Mammary epithelial cell (primary cell): Measurements from ENCODE around the gene RCOR3.

Source experiments
- CTCF ChIP-seq, 2 donors: IDR thresholded peaks in 1 of 2; conservative IDR thresholded peaks in 1 of 2; 2 replicates each; pipeline ENCODE4 v1.5.1; 2011 to 2012; ENCODE audit warnings: inconsistent platforms in 2 of 2, low read length in 2 of 2, mild to moderate bottlenecking in 2 of 2, control low read depth in 1 of 2, low read depth in 1 of 2; ENCODE audit not compliant: insufficient read depth in 1 of 2; ENCODE audit errors: extremely low read depth in 1 of 2
- EZH2 ChIP-seq: IDR thresholded peaks from 2 replicates; pipeline ENCODE4 v1.6.1; 2012; ENCODE audit warnings: low read length, inconsistent platforms, borderline replicate concordance

- peak; percentile 80 to 97 for TF ChIP-seq CTCF (conservative IDR thresholded peaks at IDR 0.05 in 1 of 2, IDR thresholded peaks at IDR 0.05 in 1 of 2; ENCODE audit: extremely low read depth in 1 of 2, insufficient read depth in 1 of 2, low read depth in 1 of 2, low read length in 2 of 2)
- TF ChIP-seq EZH2 = no peak
Observed at GRCh38 chr1:211352985-211353515, 93.9 kb downstream of the RCOR3 start.
